Heart left ventricle (tissue), 16 donors: ENCODE results near the gene PMPCB. TPM values are rescaled to one million over a fixed set of nuclear protein-coding genes. Genes with fewer than 3 reads are reported as not detected.

ENCODE experiments used
- ATAC-seq, 4 donors: fragments of 200-7000 bp; cut with Tn5 transposase; one replicate each; pipeline ENCODE4 v1.9.1; 2020 to 2022; ENCODE audit warnings: moderate library complexity in 4 of 4, mild to moderate bottlenecking in 3 of 4, moderate number of reproducible peaks in 1 of 4
- DNase-seq, 5 donors: peaks; one replicate each; pipeline ENCODE4 v3.0.0-alpha.2; 2020
- H3K27ac ChIP-seq, 12 donors: fragments of 200-600 bp; sonication (generic) in 4 of 12; one replicate each; pipeline versions ENCODE4 v1.5.0 to v1.8.0; 2016 to 2022; ENCODE audit warnings: mild to moderate bottlenecking in 2 of 12
- H3K27me3 ChIP-seq, 9 donors: fragments of 200-600 bp; sonication (generic) in 2 of 9; one replicate each; pipeline versions ENCODE4 v1.5.1 to v1.8.0; 2016 to 2022; ENCODE audit warnings: mild to moderate bottlenecking in 3 of 9
- H3K36me3 ChIP-seq, 9 donors: fragments of 200-600 bp; sonication (generic) in 2 of 9; one replicate each; pipeline versions ENCODE4 v1.5.0 to v1.8.0; 2018 to 2022; ENCODE audit warnings: mild to moderate bottlenecking in 2 of 9
- H3K4me1 ChIP-seq, 12 donors: fragments of 200-600 bp; sonication (generic) in 4 of 12; one replicate each; pipeline versions ENCODE4 v1.5.0 to v1.8.0; 2016 to 2022; ENCODE audit warnings: mild to moderate bottlenecking in 3 of 12
- H3K4me3 ChIP-seq, 12 donors: fragments of 200-600 bp; sonication (generic) in 4 of 12; one replicate each; pipeline versions ENCODE4 v1.5.0 to v1.8.0; 2017 to 2022; ENCODE audit warnings: mild to moderate bottlenecking in 9 of 12, moderate library complexity in 4 of 12
- H3K9me3 ChIP-seq, 12 donors: fragments of 200-600 bp; sonication (generic) in 4 of 12; one replicate each; pipeline versions ENCODE4 v1.5.0 to v1.8.0; 2016 to 2022; ENCODE audit warnings: mild to moderate bottlenecking in 1 of 12
- CTCF ChIP-seq, 12 donors: fragments of 200-600 bp; sonication (generic) in 4 of 12; IDR thresholded peaks; one replicate each; pipeline versions ENCODE4 v1.5.0 to v1.8.0; 2018 to 2022; ENCODE audit warnings: antibody characterized with exemption in 12 of 12, mild to moderate bottlenecking in 5 of 12
- POLR2A ChIP-seq, 2 donors: fragments of 450-650 bp; IDR thresholded peaks; one replicate each; pipeline ENCODE4 v1.6.1; 2017; ENCODE audit warnings: antibody characterized with exemption in 2 of 2, mild to moderate bottlenecking in 2 of 2, moderate library complexity in 2 of 2
- WGBS, 4 donors: extraction: QIAGEN DNeasy Blood & Tissue Kit in 2 of 4; methylation state at CpG; one replicate each; pipeline versions ENCODE4 v1.1.5 to v1.1.7; 2013 to 2018; 5-methylcytosine and 5-hydroxymethylcytosine counted together
- intact Hi-C, 10 donors: fragments of 100-400 bp; cut with DNase I; formaldehyde crosslinking; loops; one replicate each; pipeline versions ENCODE4 v1.11.1 to v1.14.2; 2022
- polyA plus RNA-seq, 2 donors: library from polyadenylated mRNA; stranded (reverse); fragments of 200-250 nt; gene quantifications; one replicate each; pipeline ENCODE4 v1.2.3, GENCODE V29; 2013
- total RNA-seq, 9 donors: library from RNA; depleted of rRNA in 2 of 9; stranded (reverse); fragments of >200 nt in 2 of 9; fragmentation: NEBNext Ultra II Directional in 3 of 9; extraction: Animal tissue kit (Norgen Biotek cat#: 25700) in 3 of 9; gene quantifications; one replicate each; pipeline versions ENCODE4 v1.1.0 to v1.2.4, GENCODE V29; 2016 to 2023
- donor health status: ischemic (EF 13 %, LVEDD 7.1; RV severe dilation, severe dysfunction).
- donor health status: healthy with polysubstance abuse.
- donor health status: DM: no; HTN: yes; CAD: no.
- donor health status: DM: no; HTN: no; CAD: no.
- donor health status: ischemic (EF 25% LVEDD 6.9; RV normal size, moderate dysfunction).
- donor health status: ischemic (EF 25% LVEDD 5.7; RV mildly dilated, moderate dysfunction).
- donor health status: healthy.
- donor health status: DM: yes; HTN: yes; CAD: no.
- donor health status: ischemic (EF 35%, LVEDD 5.7; RV mildly dilated, moderate dysfunction).
- donor health status: nonischemic (EF 11% LVEDD 7.7; RV severe dilation, severe dysfunction).
- donor health status: DM: yes; HTN: yes; CAD: no.
- donor health status: PGD.
- donor health status: ischemic (EF 29% LVEDD 5.4; RV normal size, mild dysfunction).
- donor health status: nonischemic (EF 23%, LVEDD 6.1; RV moderate dilation, normal function).

PMPCB gene
- total and polyA plus RNA-seq, 11 donors = 57.4 to 95.7 (median 72.7) TPM

- DNase-seq = no peak
- no peaks in the 10 kb centered on the region for H3K9me3 ChIP-seq
- H3K27ac ChIP-seq = peak overlapping the region in 11 of 12 donors; percentile 77 to 91 (median 81)
- H3K4me1 ChIP-seq = peaks cover 4 to 25% (median 17%) of the 10 kb centered on the region in 12 donors
- 0 to 1% (median 1%) methylated on average over 7 of the region's 7 CpGs for WGBS, 4 donors
- H3K4me3 ChIP-seq = peak overlapping the region; percentile 78 to 97 (median 90)
- ATAC-seq = no peak
- H3K36me3 ChIP-seq = peaks cover 0 to 44% (median 41%) of the 10 kb centered on the region in 9 donors
- H3K27me3 ChIP-seq = no peaks in the 10 kb centered on the region
- intact Hi-C loops = loop anchor here in 6 of 10 donors (2.0 to 10.0 kb wide), 6 partner anchors 44 to 237 kb away; partner anchors contain the start of genes DNAJC2 (in 4 of the 6), NAPEPLD (in 2 of the 6) and PSMC2 (in 2 of the 6)
- TF ChIP-seq CTCF (IDR thresholded peaks at IDR 0.05) = no peak
These were observed 573 bp downstream of the PMPCB start for GRCh38 chr7:103297837-103298179.

- intact Hi-C loops = loop anchor here in 7 of 10 donors (5.0 to 10.0 kb wide), 7 partner anchors 43 to 235 kb away; partner anchors contain the start of genes DNAJC2 (in 4 of the 7), NAPEPLD (in 2 of the 7) and PSMC2 (in 1 of the 7)
- Histone ChIP-seq H3K9me3 (no peaks in the 10 kb centered on the region), H3K4me3 (no peak overlapping the region), H3K36me3 (peaks cover 0 to 62% (median 59%) of the 10 kb centered on the region in 9 donors), H3K27ac (no peak overlapping the region), H3K27me3 (no peaks in the 10 kb centered on the region), H3K4me1 (peaks cover 4 to 25% (median 17%) of the 10 kb centered on the region in 12 donors)
- 89 to 95% (median 92%) methylated on average over 6 of the region's 6 CpGs for WGBS, 4 donors
- DNase-seq (no peak), ATAC-seq (no peak)
- no peak for TF ChIP-seq POLR2A (IDR thresholded peaks at IDR 0.05)
These were observed 2.4 kb downstream of the PMPCB start for GRCh38 chr7:103299660-103300059.

GRCh38 chr7:103301441-103301840 is 4.2 kb downstream of the PMPCB start:
- H3K4me1 ChIP-seq = peaks cover 4 to 24% (median 17%) of the 10 kb centered on the region in 12 donors
- ATAC-seq (no peak), DNase-seq (no peak)
- peaks cover 0 to 80% (median 77%) of the 10 kb centered on the region in 9 donors for H3K36me3 ChIP-seq
- no peaks in the 10 kb centered on the region for H3K27me3 ChIP-seq
- intact Hi-C loops = loop anchor here in 2 of 10 donors (10.0 kb wide), 2 partner anchors 53 to 63 kb away; no protein-coding TSS in a partner anchor
- TF ChIP-seq POLR2A (IDR thresholded peaks at IDR 0.05) = no peak
- no peak for TF ChIP-seq CTCF (IDR thresholded peaks at IDR 0.05)
- no peak overlapping the region for H3K4me3 ChIP-seq
- no peak overlapping the region for H3K27ac ChIP-seq
- no peaks in the 10 kb centered on the region for H3K9me3 ChIP-seq
- 53 to 66% (median 62%) methylated on average over 2 of the region's 2 CpGs for WGBS, 4 donors

GRCh38 chr7:103307503-103308231 is 10.4 kb downstream of the PMPCB start:
- DNase-seq (no peak), ATAC-seq (no peak)
- intact Hi-C loops = loop anchor here in 2 of 10 donors (10.0 kb wide), 2 partner anchors 47 to 57 kb away; no protein-coding TSS in a partner anchor
- WGBS, 4 donors = 70 to 76% (median 72%) methylated on average over 3 of the region's 3 CpGs
- no peak for TF ChIP-seq POLR2A (IDR thresholded peaks at IDR 0.05)
- TF ChIP-seq CTCF (IDR thresholded peaks at IDR 0.05) = no peak
- H3K4me1 ChIP-seq = peaks cover 0 to 7% (median 0%) of the 10 kb centered on the region in 12 donors
- no peaks in the 10 kb centered on the region for H3K27me3 ChIP-seq
- no peak overlapping the region for H3K27ac ChIP-seq
- H3K4me3 ChIP-seq = no peak overlapping the region
- H3K36me3 ChIP-seq = peaks cover 0 to 100% (median 100%) of the 10 kb centered on the region in 9 donors
- H3K9me3 ChIP-seq = no peaks in the 10 kb centered on the region
